Measurements from ENCODE around the gene ATP1B3.

Gene ATP1B3

GRCh38 chr3:141860086-141860669 lies 16.3 kb upstream of the ATP1B3 start:
- Histone ChIP-seq H3K27ac (ENCODE audit: low read depth, low read length) (no peak overlapping the region), H3K4me3 (ENCODE audit: low read depth, low read length) (no peak overlapping the region), H3K36me3 (ENCODE audit: insufficient read depth, low read length) (no peaks in the 10 kb centered on the region), H3K79me2 (ENCODE audit: control insufficient read depth, insufficient read depth, low read length, unreplicated experiment) (no peaks in the 10 kb centered on the region), H2AFZ (ENCODE audit: low read length, unreplicated experiment) (no peak overlapping the region), H3K27me3 (ENCODE audit: insufficient read depth, low read length) (no peaks in the 10 kb centered on the region), H3K4me1 (ENCODE audit: control insufficient read depth, insufficient read depth, low read length, unreplicated experiment) (peaks cover 12% of the 10 kb centered on the region)

- no peaks in the 10 kb centered on the region for H3K79me2 ChIP-seq (ENCODE audit: control insufficient read depth, insufficient read depth, low read length, unreplicated experiment)
- H3K27ac ChIP-seq (ENCODE audit: low read depth, low read length), result no peak overlapping the region
- peaks cover 12% of the 10 kb centered on the region for H3K4me1 ChIP-seq (ENCODE audit: control insufficient read depth, insufficient read depth, low read length, unreplicated experiment)
- no peak overlapping the region for H3K4me3 ChIP-seq (ENCODE audit: low read depth, low read length)
- H3K36me3 ChIP-seq (ENCODE audit: insufficient read depth, low read length), result no peaks in the 10 kb centered on the region
- no peaks in the 10 kb centered on the region for H3K27me3 ChIP-seq (ENCODE audit: insufficient read depth, low read length)
- H2AFZ ChIP-seq (ENCODE audit: low read length, unreplicated experiment), result peak overlapping the region; percentile 53
Observed at GRCh38 chr3:141860766-141861513, 15.5 kb upstream of the ATP1B3 start.

- Histone ChIP-seq H3K36me3 (ENCODE audit: insufficient read depth, low read length) (no peaks in the 10 kb centered on the region), H3K4me3 (ENCODE audit: low read depth, low read length) (no peak overlapping the region), H3K27ac (ENCODE audit: low read depth, low read length) (no peak overlapping the region), H3K4me1 (ENCODE audit: control insufficient read depth, insufficient read depth, low read length, unreplicated experiment) (peaks cover 12% of the 10 kb centered on the region), H3K27me3 (ENCODE audit: insufficient read depth, low read length) (no peaks in the 10 kb centered on the region), H3K79me2 (ENCODE audit: control insufficient read depth, insufficient read depth, low read length, unreplicated experiment) (no peaks in the 10 kb centered on the region), H2AFZ (ENCODE audit: low read length, unreplicated experiment) (no peak overlapping the region)
Observed at GRCh38 chr3:141862279-141862816, 14.1 kb upstream of the ATP1B3 start.

GRCh38 chr3:141863491-141863890 lies 13.0 kb upstream of the ATP1B3 start:
- no peak overlapping the region for H2AFZ ChIP-seq (ENCODE audit: low read length, unreplicated experiment)
- no peaks in the 10 kb centered on the region for H3K79me2 ChIP-seq (ENCODE audit: control insufficient read depth, insufficient read depth, low read length, unreplicated experiment)
- no peaks in the 10 kb centered on the region for H3K27me3 ChIP-seq (ENCODE audit: insufficient read depth, low read length)
- peaks cover 12% of the 10 kb centered on the region for H3K4me1 ChIP-seq (ENCODE audit: control insufficient read depth, insufficient read depth, low read length, unreplicated experiment)
- H3K27ac ChIP-seq (ENCODE audit: low read depth, low read length), result no peak overlapping the region
- H3K36me3 ChIP-seq (ENCODE audit: insufficient read depth, low read length), result no peaks in the 10 kb centered on the region
- H3K4me3 ChIP-seq (ENCODE audit: low read depth, low read length), result no peak overlapping the region

- no peak overlapping the region for H2AFZ ChIP-seq (ENCODE audit: low read length, unreplicated experiment)
- no peak overlapping the region for H3K27ac ChIP-seq (ENCODE audit: low read depth, low read length)
- no peaks in the 10 kb centered on the region for H3K36me3 ChIP-seq (ENCODE audit: insufficient read depth, low read length)
- no peak overlapping the region for H3K4me3 ChIP-seq (ENCODE audit: low read depth, low read length)
- H3K4me1 ChIP-seq (ENCODE audit: control insufficient read depth, insufficient read depth, low read length, unreplicated experiment), result peaks cover 12% of the 10 kb centered on the region
- no peaks in the 10 kb centered on the region for H3K79me2 ChIP-seq (ENCODE audit: control insufficient read depth, insufficient read depth, low read length, unreplicated experiment)
- H3K27me3 ChIP-seq (ENCODE audit: insufficient read depth, low read length), result no peaks in the 10 kb centered on the region
Observed at GRCh38 chr3:141864281-141864970, 12.0 kb upstream of the ATP1B3 start.

GRCh38 chr3:141865101-141865500 lies 11.3 kb upstream of the ATP1B3 start:
- no peak overlapping the region for H2AFZ ChIP-seq (ENCODE audit: low read length, unreplicated experiment)
- peaks cover 12% of the 10 kb centered on the region for H3K4me1 ChIP-seq (ENCODE audit: control insufficient read depth, insufficient read depth, low read length, unreplicated experiment)

GRCh38 chr3:141870091-141870687 lies 6.3 kb upstream of the ATP1B3 start:
- Histone ChIP-seq H3K4me3 (ENCODE audit: low read depth, low read length) (no peak overlapping the region), H3K36me3 (ENCODE audit: insufficient read depth, low read length) (no peaks in the 10 kb centered on the region), H2AFZ (ENCODE audit: low read length, unreplicated experiment) (no peak overlapping the region), H3K4me1 (ENCODE audit: control insufficient read depth, insufficient read depth, low read length, unreplicated experiment) (no peaks in the 10 kb centered on the region), H3K27me3 (ENCODE audit: insufficient read depth, low read length) (no peaks in the 10 kb centered on the region), H3K79me2 (ENCODE audit: control insufficient read depth, insufficient read depth, low read length, unreplicated experiment) (no peaks in the 10 kb centered on the region), H3K27ac (ENCODE audit: low read depth, low read length) (no peak overlapping the region)

More at GRCh38 chr3:141865101-141865500, 11.3 kb upstream of the ATP1B3 start:
- Histone ChIP-seq H3K4me3 (ENCODE audit: low read depth, low read length) (no peak overlapping the region), H3K27me3 (ENCODE audit: insufficient read depth, low read length) (no peaks in the 10 kb centered on the region), H3K79me2 (ENCODE audit: control insufficient read depth, insufficient read depth, low read length, unreplicated experiment) (no peaks in the 10 kb centered on the region), H3K36me3 (ENCODE audit: insufficient read depth, low read length) (no peaks in the 10 kb centered on the region), H3K27ac (ENCODE audit: low read depth, low read length) (no peak overlapping the region)

GRCh38 chr3:141875374-141875892 lies 1.0 kb upstream of the ATP1B3 start:
- no peaks in the 10 kb centered on the region for H3K27me3 ChIP-seq (ENCODE audit: insufficient read depth, low read length)
- no peaks in the 10 kb centered on the region for H3K36me3 ChIP-seq (ENCODE audit: insufficient read depth, low read length)
- H3K79me2 ChIP-seq (ENCODE audit: control insufficient read depth, insufficient read depth, low read length, unreplicated experiment), result peaks cover 31% of the 10 kb centered on the region
- peak overlapping the region; percentile 99 for H3K4me3 ChIP-seq (ENCODE audit: low read depth, low read length)
- H3K27ac ChIP-seq (ENCODE audit: low read depth, low read length), result peak overlapping the region; percentile 99
- peaks cover 5% of the 10 kb centered on the region for H3K4me1 ChIP-seq (ENCODE audit: control insufficient read depth, insufficient read depth, low read length, unreplicated experiment)
- peak overlapping the region; percentile 98 for H2AFZ ChIP-seq (ENCODE audit: low read length, unreplicated experiment)

GRCh38 chr3:141875893-141876380 lies 506 bp upstream of the ATP1B3 start:
- Histone ChIP-seq H3K79me2 (ENCODE audit: control insufficient read depth, insufficient read depth, low read length, unreplicated experiment) (peaks cover 36% of the 10 kb centered on the region), H3K27me3 (ENCODE audit: insufficient read depth, low read length) (no peaks in the 10 kb centered on the region), H3K4me1 (ENCODE audit: control insufficient read depth, insufficient read depth, low read length, unreplicated experiment) (peaks cover 5% of the 10 kb centered on the region), H3K27ac (ENCODE audit: low read depth, low read length) (peak overlapping the region; percentile 99), H2AFZ (ENCODE audit: low read length, unreplicated experiment) (peak overlapping the region; percentile 98), H3K4me3 (ENCODE audit: low read depth, low read length) (peak overlapping the region; percentile 99), H3K36me3 (ENCODE audit: insufficient read depth, low read length) (no peaks in the 10 kb centered on the region)
